K562 (cell line): ENCODE measurements around the gene SAMD8. TPM values are rescaled to one million over a fixed set of nuclear protein-coding genes. Genes with fewer than 3 reads are reported as not detected.

ENCODE experiments used
- CBFA2T3 ChIP-seq: fragments of 450-650 bp; IDR thresholded peaks from 2 replicates; pipeline ENCODE4 v1.6.1; 2017
- ERF ChIP-seq: fragments of 450-650 bp; formaldehyde crosslinking; IDR thresholded peaks from 2 replicates; pipeline ENCODE4 v1.4.0; 2020; ENCODE audit warnings: mild to moderate bottlenecking, mixed read lengths
- FOXM1 ChIP-seq, 2 experiments: fragments of 450-650 bp in 1 of 2; sonication (generic) in 1 of 2; formaldehyde crosslinking in 1 of 2; IDR thresholded peaks; 2 replicates each; pipeline versions ENCODE4 v1.6.1 to v1.9.0; 2017 to 2022; ENCODE audit warnings: low read depth in 2 of 2, mild to moderate bottlenecking in 2 of 2, missing genetic modification reagents in 1 of 2, moderate library complexity in 1 of 2
- MITF ChIP-seq: IDR thresholded peaks from 2 replicates; pipeline ENCODE4 v1.6.1; 2014; ENCODE audit warnings: antibody characterized with exemption
- NONO ChIP-seq, 2 experiments: fragments of 200-400 bp in 1 of 2; fragments of 450-650 bp in 1 of 2; formaldehyde crosslinking in 1 of 2; IDR thresholded peaks; 2 replicates each; pipeline ENCODE4 v1.6.1; 2017; ENCODE audit warnings: low read depth in 2 of 2, mild to moderate bottlenecking in 2 of 2, moderate library complexity in 2 of 2, low read length in 1 of 2
- PREB ChIP-seq: sonication (generic); formaldehyde crosslinking; IDR thresholded peaks from 2 replicates; pipeline ENCODE4 v1.8.1; 2023; ENCODE audit warnings: mild to moderate bottlenecking, missing genetic modification reagents
- SIX5 ChIP-seq, 2 experiments: IDR thresholded peaks; 2 replicates each; pipeline ENCODE4 v1.6.1; 2011; ENCODE audit warnings: low read length in 2 of 2, borderline replicate concordance in 1 of 2, low read depth in 1 of 2, mild to moderate bottlenecking in 1 of 2, moderate library complexity in 1 of 2; ENCODE audit not compliant: insufficient read depth in 1 of 2
- SRSF7 ChIP-seq: fragments of 200-400 bp; formaldehyde crosslinking; optimal IDR thresholded peaks from 2 replicates; pipeline ENCODE3; 2017; ENCODE audit warnings: mild to moderate bottlenecking, low read depth, low read length
- TRIM28 ChIP-seq: fragments of 450-650 bp; IDR thresholded peaks from 2 replicates; pipeline ENCODE4 v1.6.1; 2017
- U2AF1 ChIP-seq: fragments of 200-400 bp; formaldehyde crosslinking; optimal IDR thresholded peaks from 2 replicates; pipeline ENCODE3; 2017; ENCODE audit warnings: mild to moderate bottlenecking, low read depth, low read length, moderate library complexity
- polyA plus RNA-seq, 8 experiments: library from polyadenylated mRNA; depleted of rRNA in 4 of 8; stranded (reverse) in 5 of 8; unstranded in 3 of 8; fragments of >200 nt; fragmentation: Nextera tagmentation in 2 of 8; fragmentation: Illumina TruSeq in 1 of 8; extraction: Ambion mirVana in 2 of 8; extraction: Trizol in 1 of 8; gene quantifications; 2 replicates each; pipeline versions ENCODE4 v1.2.1 to v1.2.3, GENCODE V29; 2011 to 2014; ENCODE audit warnings: inconsistent platforms in 1 of 8, missing spikeins in 1 of 8
- total RNA-seq, 7 experiments: library from RNA; depleted of rRNA in 6 of 7; stranded (reverse); fragments of >200 nt in 6 of 7; fragmentation: Illumina TruSeq in 2 of 7; extraction: Trizol in 2 of 7; gene quantifications; 2 replicates each; pipeline versions ENCODE4 v1.2.1 to v1.2.3, GENCODE V29; 2011 to 2021; ENCODE audit warnings: low replicate concordance in 1 of 7

The SAMD8 gene
- total and polyA plus RNA-seq, 9 of the 15 experiments (the other 6 are each of a cell fraction or from before 2014, with no cell fraction given) = 2.7 to 16.1 (median 6.2) TPM

- TF ChIP-seq SIX5 (IDR thresholded peaks at IDR 0.05; ENCODE audit: borderline replicate concordance in 1 of 2, insufficient read depth in 1 of 2, low read depth in 1 of 2, low read length in 2 of 2) (no peak), PREB (no peak), NONO (IDR thresholded peaks at IDR 0.05; ENCODE audit: low read depth in 2 of 2, low read length in 1 of 2) (no peak), SRSF7 (no peak), MITF (no peak), CBFA2T3 (peak; percentile 77), FOXM1 (IDR thresholded peaks at IDR 0.05; ENCODE audit: low read depth) (no peak), FOXM1 (CRISPR knock-in tag; IDR thresholded peaks at IDR 0.05; ENCODE audit: low read depth) (no peak), TRIM28 (no peak), U2AF1 (no peak), ERF (CRISPR knock-in tag) (no peak)
Measured at GRCh38 chr10:75123088-75123682, 11.7 kb downstream of the SAMD8 start (continued).
